ENCODE measurements around the gene CES4A.

DNA sequence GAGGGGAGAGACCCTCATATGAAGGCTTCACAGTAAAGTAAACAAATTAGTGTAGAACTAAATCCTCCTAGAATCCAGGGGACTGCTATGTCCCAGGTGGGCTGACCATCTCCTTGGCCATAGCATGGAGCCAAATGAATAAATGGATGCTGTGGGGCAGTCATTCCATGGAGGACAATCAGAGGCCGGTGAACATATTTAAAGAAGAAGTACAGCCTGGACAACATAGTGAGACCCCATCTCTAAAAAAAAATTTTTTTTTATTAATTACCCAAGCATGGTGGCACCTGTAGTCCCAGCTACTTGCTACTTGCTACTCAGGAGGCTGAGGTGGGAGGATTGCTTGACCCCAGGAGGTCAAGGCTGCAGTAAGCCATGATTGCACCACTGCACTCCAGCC is 35.3 kb downstream of the CES4A start:
- TF ChIP-seq EZH2 (IDR thresholded peaks at IDR 0.05; ENCODE audit: borderline replicate concordance, low read length) = no peak
- TF ChIP-seq, protein P1, sequence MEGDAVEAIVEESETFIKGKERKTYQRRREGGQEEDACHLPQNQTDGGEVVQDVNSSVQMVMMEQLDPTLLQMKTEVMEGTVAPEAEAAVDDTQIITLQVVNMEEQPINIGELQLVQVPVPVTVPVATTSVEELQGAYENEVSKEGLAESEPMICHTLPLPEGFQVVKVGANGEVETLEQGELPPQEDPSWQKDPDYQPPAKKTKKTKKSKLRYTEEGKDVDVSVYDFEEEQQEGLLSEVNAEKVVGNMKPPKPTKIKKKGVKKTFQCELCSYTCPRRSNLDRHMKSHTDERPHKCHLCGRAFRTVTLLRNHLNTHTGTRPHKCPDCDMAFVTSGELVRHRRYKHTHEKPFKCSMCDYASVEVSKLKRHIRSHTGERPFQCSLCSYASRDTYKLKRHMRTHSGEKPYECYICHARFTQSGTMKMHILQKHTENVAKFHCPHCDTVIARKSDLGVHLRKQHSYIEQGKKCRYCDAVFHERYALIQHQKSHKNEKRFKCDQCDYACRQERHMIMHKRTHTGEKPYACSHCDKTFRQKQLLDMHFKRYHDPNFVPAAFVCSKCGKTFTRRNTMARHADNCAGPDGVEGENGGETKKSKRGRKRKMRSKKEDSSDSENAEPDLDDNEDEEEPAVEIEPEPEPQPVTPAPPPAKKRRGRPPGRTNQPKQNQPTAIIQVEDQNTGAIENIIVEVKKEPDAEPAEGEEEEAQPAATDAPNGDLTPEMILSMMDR (IDR thresholded peaks at IDR 0.05; ENCODE audit: low read length) = no peak
